ENCODE results near the gene SAMD10.
"Not testable (repeated sequence)": the region's sequence is repeated elsewhere in the genome, so short reads cannot be mapped to it uniquely, and the experiment has no call there.

Gene SAMD10

DNA sequence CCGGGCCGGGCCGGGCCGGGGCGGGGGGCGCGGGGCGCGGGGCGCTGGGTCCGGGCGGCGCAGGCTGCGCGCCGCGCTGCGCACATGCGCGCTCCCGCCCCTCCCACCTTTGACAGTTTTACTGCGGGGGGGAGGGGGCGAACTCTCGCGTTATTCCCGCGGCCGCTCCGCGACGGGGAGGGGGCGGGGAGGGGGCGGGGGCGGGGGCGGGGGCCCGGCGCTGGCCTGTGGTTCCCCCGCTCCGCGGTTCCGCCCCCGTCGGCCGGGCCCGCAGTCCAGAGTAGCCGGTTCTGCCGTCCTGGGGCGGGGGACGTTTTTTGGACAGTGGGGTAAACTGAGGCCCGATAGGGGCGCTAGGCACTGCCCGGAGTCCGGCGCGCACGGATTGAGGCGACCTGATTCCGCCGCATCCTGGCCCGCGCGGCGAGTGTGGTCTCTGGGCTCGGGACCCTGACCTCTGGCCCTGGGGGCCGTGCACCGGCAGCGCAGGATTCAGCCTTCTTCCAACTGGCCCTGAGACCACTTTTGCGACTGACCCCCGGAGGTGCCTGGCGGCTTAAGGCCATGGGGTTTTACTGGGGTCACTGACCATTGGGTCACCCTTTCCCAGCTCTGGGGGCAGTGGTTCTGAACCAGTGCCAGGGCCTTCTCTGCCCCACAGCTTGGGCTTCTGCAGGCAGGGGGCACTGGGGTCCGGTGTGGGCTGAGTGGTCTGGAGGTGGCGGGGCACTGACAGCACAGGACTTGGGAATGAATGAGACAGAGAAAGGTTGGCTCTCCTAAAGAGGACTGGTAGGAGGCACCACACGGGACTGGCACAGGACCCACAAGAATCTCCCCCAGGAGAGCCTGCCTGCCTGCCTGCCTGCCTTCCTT, 9.4 kb downstream of the SAMD10 start, which contains the start of gene ZNF512B:
Gene ZNF512B (minus strand): TSS at position 93 of the 876 bp plus-strand sequence. CDS start 1,980 bp downstream, outside the sequence.
- peak in 33 of 58 donors; percentile 12 to 67 (median 39) for DNase-seq

DNA sequence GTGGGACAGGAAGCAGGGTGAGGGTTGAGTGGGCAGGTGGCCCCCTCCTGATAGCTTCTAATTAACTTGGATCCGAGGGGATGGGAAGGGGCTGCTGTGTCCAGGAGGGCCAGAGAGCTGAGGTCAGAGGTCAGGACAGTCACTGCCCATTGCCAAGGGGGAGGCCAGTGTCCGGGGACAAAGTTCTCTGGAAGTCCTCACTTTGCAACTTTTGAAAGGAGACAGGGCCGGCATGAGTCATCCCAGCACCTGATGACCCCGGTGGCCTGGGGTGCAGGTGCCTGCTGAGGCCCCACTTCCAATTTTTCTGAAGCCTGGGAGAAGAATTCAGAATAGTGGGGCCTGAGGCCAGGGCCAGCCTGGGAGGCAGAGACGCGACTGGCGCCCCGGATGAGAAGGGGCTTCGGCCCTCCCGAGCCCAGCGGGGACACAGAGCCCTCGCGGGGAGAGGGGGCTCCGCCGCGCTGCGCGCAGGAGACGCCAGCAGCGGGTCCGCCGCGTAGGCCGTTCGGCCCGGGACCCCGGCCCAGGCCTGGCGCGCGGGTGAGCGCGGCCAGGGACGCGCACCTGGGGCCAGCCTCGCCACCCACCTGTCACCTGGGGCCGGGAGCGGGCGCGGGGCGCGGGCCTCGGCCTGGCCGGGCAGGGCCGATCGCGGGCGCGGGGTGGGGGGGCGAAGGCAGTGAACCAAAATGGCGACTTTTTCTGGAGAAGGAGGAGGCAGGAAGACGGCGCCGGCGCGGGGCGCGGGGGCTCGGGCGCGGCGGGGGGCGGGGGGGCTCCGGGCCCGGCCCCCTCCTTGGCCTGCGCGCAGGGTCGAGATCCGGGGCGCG, 10.3 kb downstream of the SAMD10 start:
- peak in 1 of 58 donors; percentile 53 for DNase-seq

DNA sequence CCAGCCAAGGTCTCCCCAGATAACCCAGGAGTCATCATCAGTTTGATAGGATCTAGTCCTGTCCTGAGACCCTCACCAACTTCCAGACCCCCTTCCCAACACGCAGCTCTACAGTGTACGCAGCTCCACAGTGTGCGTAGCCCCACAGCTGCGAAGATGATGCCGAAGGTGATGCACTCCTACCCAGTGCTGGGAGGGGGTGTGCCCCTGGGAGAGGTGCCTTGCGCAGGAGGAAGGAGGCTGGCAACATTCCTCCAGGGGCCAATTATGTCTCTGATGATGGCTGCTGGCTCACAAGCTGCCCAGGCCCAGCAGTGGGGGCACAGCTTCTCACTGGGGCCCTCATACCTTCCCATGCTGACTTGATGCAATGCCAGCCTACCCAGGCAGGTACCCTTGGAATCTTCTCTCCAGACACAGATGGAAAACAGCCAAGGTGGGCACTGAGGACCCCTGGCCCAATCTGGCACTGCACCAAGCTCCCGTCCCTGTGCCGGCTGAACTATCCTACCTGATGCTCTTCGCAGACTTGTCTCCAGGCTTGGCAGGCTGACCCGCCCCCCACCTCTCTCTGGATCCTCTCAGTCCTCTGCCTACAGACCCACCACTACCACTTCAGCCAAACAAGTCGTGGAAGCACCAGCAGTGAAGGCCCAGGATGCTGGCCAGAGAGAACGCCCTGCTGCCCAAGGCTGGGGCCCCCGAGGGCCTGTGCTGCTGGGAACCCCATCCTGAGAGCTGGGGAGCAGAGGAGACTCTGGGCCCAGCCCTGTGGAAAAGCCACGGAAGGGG, 11.1 kb downstream of the SAMD10 start:
- DNase-seq, result no peak

DNA sequence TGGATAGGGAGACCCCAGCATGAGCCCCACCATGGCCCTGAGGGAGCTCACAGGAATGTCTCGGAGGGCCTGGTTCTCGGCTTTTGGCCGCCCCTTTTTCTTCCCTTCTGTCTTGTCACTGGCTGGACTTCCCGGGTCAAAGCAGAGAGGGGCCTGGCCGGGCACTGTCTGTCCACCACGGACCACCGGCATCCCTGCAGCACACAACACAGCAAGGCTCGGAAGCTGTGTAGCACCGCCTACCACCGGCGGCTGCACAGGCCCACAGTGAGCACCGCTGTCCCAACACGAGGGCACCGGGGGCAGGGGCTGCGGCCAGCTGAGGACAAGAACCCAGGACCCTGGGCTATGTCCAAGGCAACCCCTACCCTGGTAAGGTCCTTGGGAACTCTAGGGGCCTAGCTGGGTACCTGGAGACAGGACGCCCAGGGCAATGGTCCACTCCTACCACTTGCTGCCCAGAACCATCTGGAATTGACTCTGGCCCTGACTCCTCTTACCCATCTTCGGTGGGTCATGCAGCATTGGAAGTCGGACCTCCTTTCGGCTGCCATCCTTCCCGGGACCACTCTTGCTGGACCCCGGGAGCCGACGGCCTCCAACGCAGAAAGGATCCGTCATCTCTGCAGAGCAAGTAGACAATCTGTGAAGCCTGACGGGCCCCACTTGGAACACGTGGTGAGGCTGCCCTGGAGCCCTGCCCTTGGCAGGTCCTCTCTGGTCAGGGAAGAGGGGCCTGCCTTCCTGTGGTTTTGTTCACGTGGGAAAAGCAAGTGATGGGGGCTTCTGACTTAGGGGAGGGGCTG, 11.9 kb downstream of the SAMD10 start:
- DNase-seq, result no peak

DNA sequence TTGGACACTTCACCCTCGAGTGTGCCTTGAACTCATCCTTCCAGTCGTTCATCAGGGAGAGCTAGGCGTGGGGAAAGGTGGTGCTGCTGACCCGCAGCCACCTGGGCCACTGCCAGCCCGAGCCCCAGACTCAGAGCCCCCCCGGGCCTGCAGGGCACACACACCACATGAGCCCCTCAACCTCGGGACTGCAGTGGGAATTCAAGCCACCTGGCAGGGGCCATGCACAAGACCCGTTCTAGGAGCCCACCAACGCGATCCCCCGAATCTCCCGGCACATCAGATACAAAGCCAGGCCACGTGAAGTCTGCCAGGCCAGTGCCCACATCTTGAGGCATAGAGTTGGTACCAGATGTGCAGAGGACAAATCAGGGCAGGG, 12.5 kb downstream of the SAMD10 start:
- no peak for DNase-seq

DNA sequence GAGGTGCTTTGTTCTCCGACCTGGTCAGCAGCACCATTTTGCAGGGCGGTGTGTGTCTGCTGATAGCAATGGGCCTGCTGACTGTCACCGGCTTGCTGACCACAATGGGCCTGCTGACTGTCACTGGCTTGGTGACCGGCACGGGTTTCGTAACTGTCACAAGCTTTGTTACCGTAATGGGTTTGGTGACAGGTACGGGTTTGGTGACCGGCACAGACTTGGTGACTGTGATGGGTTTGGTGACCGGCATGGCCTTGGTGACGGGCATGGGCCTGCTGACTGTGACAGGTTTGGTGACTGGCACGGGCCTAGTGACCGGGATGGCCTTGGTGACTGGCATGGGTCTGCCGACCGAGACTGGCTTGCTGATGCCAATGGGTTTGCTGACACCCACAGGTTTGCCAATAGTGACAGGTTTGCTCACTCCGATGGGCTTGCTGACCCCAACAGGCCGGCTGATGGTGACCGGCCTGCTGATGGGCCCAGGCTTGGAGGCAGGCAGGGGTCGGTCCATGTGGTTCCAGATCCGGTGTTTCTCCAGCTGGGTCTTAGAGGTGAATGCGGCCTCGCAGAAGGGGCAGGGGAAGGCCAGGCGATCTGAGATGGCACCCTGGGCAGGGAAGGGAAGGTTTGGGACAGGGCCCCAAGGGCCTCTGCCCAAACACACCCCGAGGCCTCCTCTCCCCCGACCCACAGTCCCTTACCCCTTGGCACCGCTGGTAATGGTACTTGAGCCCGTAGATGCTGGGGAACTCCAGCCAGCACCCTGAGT, 13.1 kb downstream of the SAMD10 start:
- no peak for DNase-seq

DNA sequence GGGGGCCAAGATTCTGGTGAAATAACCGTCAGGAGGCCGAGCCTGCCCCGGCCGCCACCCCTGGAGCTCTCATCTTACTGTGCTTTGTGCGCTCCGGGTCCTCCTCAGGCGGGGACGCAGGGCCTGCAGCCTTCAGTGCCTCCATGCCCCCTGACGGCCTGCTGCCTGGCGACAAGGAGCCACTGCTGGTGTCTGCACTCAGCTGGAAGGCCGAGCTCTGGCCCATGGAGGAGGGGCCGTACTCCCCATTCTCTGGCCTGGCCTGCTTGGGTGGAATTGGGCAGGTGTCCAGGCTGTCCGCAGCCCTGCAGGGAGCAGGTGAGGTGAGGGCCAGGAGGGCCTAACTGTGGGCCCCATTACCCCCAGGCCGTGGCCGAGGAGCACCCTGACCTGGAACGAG, 15.0 kb downstream of the SAMD10 start:
- DNase-seq, result no peak

DNA sequence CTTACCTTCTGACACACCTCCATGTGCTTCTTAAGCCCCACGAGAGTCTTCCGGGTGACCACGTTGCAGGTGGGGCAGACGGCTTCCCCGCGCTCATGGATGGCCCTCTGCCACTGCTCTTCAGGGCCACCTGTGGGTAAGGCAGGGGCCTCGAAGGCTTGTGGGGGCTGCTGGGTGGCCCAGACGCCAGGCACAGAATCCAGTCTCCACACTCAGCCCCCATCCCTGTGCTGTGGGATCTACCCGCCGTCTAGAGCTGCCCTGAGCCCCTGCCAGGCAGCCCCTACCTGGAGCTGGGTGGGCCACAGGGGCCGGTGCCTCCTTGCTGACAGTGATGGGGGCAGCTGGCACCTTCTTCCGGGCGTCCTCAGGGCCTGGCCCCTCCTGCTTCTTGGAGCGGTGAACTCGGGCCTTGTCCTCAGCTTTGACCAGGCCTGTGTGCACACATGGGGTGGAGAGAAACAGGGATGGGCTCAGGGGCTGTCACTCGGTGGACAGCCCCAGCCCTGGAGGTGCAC, 15.6 kb downstream of the SAMD10 start:
- no peak for DNase-seq

DNA sequence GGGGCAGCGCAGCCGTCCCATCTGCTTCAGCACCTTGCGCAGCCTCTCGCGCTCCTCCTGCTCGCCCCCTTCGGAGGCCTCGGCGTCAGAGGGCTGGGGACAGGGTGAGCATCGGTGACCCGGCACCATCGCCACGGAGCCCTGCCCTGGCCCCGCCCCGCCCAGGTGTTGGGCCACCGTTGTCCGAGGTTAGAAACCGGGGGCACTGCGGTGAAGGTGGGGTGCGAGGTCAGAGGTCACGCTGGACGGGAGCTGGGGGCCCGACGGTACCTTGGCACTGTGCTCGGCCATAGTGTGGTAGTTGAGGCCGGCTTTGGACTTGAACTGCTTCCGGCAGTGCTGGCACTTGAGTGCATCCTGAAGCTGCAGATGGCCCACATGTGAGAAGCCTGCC, 16.1 kb downstream of the SAMD10 start:
- DNase-seq, result no peak

DNA sequence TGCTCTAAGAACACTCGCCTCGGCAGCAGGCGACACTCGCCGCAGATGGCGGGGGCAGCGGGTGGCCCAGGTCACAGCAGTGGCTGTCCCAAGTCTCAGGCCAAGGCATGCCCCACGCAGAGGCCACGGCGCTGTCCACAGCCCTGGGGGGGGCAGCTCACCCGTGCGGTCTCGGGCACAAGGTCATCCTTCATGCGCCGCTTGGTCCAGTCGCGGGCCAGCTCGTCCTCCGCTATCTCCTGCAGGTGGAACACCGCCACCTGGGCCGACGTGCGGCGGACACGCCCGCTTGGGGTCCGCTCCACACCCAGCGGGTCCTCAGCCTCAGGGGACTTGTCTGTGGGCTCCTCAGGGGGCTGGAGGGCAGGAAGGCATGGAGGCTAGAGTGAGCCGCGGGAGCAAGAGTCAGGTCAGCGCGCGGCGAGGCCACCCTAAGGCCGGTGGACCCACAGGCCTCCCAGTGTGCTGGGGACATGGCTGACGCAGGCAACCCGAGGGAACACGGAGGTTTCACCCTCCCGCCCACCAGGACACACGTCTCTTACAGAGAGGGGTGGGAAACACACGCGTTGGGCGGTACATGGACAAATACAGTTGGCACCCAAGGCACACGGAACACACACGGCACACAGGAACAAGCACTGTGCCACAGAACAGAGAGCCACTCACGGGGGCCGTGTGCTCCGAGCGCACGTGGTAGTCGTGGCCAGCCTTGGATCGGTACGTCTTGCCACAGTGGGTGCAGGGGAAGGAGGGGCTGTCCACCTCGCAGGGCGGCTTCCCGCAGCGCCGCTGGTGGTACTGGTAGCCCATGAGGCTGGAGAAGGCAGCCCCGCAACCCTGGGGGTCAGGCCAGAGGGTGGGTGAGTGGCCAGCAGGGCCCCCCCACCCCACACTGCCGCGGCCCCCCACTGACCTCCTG, 16.8 kb downstream of the SAMD10 start:
- no peak for DNase-seq

DNA sequence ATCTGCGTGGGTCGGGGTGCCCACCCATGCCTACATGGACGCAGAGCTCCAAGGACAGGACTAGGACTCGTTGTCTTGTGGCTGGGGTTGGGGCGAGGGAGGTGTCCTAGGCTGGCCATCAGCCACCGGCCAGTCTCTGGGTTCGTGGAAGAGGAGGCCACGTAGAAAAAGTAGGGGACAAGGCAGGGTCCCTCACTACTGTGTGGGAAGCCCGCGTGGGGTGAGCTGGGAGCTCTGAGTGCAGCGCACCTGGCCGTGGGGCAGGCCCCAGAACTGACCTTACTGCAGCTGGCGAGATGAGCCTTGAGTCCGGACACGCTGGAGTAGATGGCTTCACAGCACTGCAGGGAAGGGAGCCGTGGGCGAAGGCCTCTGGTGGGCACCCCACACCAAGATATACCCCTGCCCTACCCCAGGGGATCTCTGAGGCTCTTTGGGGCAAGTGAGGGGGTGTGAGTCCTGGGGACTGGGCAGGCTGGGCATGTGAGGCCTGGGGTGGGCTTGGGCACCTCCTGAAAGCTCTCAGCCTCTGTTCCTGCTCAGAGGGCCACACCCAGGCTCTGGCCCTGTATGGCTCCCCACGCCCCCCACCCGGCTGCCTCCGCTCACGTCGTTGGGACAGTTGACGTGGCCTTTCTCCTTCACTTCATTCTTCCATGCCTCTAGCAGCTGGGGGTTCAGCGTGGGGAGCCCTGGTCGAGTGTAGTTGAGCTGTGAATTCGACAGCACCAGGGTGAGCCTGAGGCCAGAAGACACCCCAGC, 17.6 kb downstream of the SAMD10 start:
- DNase-seq, result no peak

DNA sequence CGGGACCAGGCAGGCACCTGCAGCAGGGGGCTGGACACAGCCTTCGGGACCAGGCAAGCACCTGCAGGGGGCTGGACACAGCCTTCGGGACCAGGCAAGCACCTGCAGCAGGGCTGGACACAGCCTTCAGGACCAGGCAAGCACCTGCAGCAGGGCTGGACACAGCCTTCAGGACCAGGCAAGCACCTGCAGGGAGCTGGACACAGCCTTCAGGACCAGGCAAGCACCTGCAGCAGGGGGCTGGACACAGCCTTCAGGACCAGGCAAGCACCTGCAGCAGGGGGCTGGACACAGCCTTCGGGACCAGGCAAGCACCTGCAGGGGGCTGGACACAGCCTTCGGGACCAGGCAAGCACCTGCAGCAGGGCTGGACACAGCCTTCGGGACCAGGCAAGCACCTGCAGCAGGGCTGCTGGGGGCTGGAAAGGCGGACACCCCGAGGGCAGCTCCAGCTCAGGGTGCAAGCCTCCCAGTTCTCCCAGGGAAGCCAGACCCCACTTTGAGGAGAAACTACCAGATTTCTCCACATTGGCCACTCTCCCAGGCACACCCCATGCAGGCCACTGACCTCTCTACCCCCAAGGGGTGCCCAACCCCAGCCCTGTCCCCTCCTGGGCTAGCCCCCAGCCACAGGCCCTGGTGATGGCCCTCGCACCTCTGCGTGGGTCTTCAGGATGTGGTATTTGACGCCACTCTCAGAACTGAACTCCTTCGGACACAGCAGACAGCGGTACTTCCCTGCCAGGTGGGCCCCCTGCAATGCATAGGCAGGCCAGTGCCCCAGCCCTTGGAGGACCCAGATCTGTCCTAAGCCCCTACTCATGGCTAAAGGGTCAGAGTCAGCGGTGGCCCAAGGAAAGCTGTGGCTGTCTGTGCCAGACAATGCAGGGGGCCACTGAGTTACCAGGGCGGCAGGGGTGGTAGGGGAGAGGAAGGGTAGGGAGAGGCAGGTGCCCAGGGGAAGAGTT, 18.5 kb downstream of the SAMD10 start:
- DNase-seq, result not testable (repeated sequence)

DNA sequence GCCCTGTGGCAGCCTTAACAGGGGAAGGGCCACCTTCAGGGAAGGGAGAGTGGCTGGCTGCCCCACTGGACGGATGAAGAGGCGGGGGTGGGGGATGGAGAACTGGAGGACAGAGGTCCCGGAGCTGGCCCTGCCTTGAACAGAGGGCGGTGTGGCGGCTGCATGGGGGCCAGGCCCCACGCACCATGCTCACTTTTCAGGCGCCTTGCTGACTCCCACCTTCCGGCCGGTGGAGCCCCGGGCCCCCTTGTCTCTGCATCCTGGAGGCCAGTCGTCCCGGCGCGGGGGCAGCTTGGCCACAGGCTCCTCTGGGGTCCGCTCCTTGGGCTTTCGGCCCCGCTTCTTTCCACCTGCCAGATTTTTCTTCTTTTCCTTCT, 19.8 kb downstream of the SAMD10 start:
- DNase-seq, result no peak

DNA sequence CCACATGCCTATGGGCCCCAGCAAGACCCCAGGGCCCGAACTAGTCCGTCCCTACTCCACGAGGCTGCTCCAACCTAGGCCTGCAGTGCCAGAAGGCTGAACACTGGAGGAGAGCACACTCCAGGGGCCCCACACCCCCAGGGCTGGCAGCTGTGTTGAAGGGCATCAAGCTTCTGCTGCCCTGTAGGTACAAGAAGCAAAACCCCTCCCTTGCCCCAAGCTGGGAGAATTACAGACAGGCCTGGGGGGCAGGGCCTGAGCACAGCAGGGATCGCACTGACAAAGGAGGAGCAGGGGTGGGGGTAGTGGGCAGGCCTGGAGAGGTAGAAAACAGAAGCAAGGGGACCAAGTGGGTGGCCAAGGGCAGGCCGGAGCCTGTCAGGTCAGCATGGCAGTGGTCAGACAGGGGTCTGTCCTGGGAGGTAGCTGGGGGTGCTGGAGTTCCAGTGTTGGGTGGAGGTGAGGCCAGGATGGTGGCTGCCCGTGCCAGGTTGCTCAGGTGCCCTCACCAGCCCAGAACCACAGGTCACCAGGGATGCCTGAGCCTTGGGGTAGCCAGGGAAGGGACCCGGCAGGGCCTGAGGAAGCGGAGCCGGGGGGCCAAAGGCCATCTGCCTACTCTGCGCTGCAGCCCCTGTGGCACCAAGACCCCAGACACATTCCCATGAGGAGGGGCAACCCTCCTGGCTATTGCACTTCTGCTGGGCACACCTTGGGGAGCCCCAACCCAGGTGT, 20.3 kb downstream of the SAMD10 start:
- no peak for DNase-seq

DNA sequence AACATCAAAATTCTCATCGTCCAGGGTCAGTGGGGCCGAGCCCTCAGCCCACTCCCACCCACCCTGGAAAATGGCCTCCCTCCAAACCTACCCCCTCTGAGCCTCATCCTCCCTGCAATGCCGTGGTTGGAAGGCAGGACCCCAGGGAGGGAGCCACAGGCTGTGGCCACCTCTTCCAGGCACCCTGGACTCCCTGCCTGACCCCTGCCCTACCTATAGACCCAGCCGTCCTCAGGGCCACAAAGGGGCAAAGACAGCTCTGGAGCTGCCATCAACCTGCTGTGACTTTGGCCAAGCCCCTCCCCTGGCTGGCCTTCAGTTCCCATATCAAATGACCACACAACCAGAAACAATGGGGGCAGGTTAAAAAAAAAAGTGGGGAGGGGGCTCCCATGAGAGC, 21.0 kb downstream of the SAMD10 start:
- DNase-seq, result no peak

Measured in anterior cingulate cortex (tissue), 58 donors.